AG04450 (cell line): ENCODE measurements around the gene SLITRK2. TPM values are rescaled to one million over a fixed set of nuclear protein-coding genes. Genes with fewer than 3 reads are reported as not detected.

Experiments used
- CTCF ChIA-PET: fragments of 300-600, 350-600 bp; formaldehyde crosslinking; extraction: SDS; loops from one replicate; lab custom pipeline; 2022; ENCODE audit warnings: antibody characterized with exemption, inconsistent platforms; lab: Charles Lee
- POLR2A ChIA-PET: fragments of 350-600 bp; formaldehyde crosslinking; extraction: SDS; loops from one replicate; lab custom pipeline; 2021; ENCODE audit warnings: antibody characterized with exemption, inconsistent platforms; lab: Yijun Ruan, JAX
- DNase-seq: peaks from one replicate; pipeline ENCODE4 v3.0.0-alpha.2; 2011; ENCODE audit warnings: low read depth, low spot score
- H3K27ac ChIP-seq: one replicate; pipeline ENCODE4 v1.5.1; 2012; ENCODE audit warnings: low read depth, low read length, control low read depth
- H3K27me3 ChIP-seq: one replicate; pipeline ENCODE4 v1.6.0; 2012; ENCODE audit warnings: low read length; ENCODE audit not compliant: control insufficient read depth, insufficient read depth
- H3K4me3 ChIP-seq: 2 replicates; pipeline ENCODE4 v1.5.1; 2011; ENCODE audit warnings: mild to moderate bottlenecking, low read depth, low read length, control low read depth
- H3K9me3 ChIP-seq: 2 replicates; pipeline ENCODE4 v1.5.1; 2012; ENCODE audit warnings: low read length; ENCODE audit not compliant: control insufficient read depth, insufficient read depth
- polyA plus RNA-seq: library from polyadenylated mRNA; depleted of rRNA; stranded (reverse); fragments of >200 nt; gene quantifications from 2 replicates; pipeline ENCODE4 v1.2.3, GENCODE V29; 2011
- TF ChIP-seq, protein P1 (sequence below): IDR thresholded peaks from 2 replicates; pipeline ENCODE4 v1.5.1; 2011; ENCODE audit warnings: low read depth, low read length, control low read depth, inconsistent platforms

Gene SLITRK2
- polyA plus RNA-seq, 1 experiment = not detected

DNA sequence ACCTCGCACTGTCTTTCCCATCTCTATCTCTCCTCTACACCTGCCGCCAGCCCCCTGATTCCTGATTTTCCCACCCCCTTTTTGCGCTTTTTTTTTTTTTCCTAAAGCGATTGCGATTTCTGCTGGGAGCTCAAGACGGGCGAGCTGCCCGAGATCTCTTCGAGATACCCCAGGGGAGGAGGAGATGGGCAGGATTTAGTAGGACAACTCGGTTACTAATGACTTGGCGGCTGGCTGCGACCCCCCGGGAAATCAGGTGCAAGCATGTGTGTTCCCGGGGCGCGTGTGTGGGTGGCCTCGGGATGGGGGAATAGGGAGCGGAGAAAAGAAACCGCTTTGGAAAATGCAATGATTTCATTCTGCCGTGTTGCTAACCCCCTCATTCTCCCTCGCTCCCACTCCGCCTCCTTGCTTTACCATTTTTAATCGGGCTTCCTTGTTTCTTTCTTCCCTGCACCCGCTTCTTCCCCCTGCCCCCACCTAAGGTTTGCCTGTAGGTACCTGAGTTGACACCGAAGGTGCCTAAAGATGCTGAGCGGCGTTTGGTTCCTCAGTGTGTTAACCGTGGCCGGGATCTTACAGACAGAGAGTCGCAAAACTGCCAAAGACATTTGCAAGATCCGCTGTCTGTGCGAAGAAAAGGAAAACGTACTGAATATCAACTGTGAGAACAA, 4.4 kb downstream of the SLITRK2 start:
- TF ChIP-seq, protein P1, sequence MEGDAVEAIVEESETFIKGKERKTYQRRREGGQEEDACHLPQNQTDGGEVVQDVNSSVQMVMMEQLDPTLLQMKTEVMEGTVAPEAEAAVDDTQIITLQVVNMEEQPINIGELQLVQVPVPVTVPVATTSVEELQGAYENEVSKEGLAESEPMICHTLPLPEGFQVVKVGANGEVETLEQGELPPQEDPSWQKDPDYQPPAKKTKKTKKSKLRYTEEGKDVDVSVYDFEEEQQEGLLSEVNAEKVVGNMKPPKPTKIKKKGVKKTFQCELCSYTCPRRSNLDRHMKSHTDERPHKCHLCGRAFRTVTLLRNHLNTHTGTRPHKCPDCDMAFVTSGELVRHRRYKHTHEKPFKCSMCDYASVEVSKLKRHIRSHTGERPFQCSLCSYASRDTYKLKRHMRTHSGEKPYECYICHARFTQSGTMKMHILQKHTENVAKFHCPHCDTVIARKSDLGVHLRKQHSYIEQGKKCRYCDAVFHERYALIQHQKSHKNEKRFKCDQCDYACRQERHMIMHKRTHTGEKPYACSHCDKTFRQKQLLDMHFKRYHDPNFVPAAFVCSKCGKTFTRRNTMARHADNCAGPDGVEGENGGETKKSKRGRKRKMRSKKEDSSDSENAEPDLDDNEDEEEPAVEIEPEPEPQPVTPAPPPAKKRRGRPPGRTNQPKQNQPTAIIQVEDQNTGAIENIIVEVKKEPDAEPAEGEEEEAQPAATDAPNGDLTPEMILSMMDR = no peak
- Histone ChIP-seq H3K4me3 (no peak overlapping the region), H3K9me3 (no peaks in the 10 kb centered on the region; the same call in 1 of the 2 replicates), H3K27ac (no peak overlapping the region), H3K27me3 (no peaks in the 10 kb centered on the region)
- no peak for DNase-seq
- ChIA-PET CTCF (no interaction called here), POLR2A (no interaction called here)

DNA sequence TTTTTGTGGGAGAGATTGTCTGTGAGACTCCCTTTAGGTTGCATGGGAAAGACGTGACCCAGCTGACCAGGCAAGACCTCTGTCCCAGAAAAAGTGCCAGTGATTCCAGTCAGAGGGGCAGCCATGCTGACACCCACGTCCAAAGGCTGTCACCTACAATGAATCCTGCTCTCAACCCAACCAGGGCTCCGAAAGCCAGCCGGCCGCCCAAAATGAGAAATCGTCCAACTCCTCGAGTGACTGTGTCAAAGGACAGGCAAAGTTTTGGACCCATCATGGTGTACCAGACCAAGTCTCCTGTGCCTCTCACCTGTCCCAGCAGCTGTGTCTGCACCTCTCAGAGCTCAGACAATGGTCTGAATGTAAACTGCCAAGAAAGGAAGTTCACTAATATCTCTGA, 5.5 kb downstream of the SLITRK2 start:
- Histone ChIP-seq H3K27ac (no peak overlapping the region), H3K9me3 (no peaks in the 10 kb centered on the region; the same call in 1 of the 2 replicates), H3K4me3 (no peak overlapping the region), H3K27me3 (no peaks in the 10 kb centered on the region)
- ChIA-PET CTCF (no interaction called here), POLR2A (no interaction called here)
- TF ChIP-seq, protein P1 = no peak
- DNase-seq = no peak

DNA sequence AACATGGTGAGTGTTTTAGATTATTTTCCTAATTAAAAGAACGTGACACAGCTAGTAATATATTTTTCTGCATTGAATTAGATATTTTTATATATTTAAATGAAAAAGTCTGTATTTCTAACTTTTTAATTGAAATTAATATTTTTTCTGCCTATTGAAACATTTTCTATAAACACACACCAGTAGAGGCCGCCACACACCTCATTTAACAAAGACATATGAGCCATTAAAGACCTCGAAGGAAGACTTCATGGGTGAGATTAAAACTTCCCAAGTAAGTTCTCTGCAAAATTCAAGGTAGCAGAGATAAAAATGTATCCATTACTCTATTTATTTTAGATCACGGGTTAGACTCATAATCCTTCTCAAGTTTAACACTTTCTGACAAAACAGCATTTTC, 8.3 kb downstream of the SLITRK2 start:
- no peaks in the 10 kb centered on the region; the same call in 1 of the 2 replicates for H3K9me3 ChIP-seq
- DNase-seq = no peak
- TF ChIP-seq, protein P1 = no peak
- H3K4me3 ChIP-seq = no peak overlapping the region
- POLR2A ChIA-PET = no interaction called here
- no peaks in the 10 kb centered on the region for H3K27me3 ChIP-seq
- CTCF ChIA-PET = no interaction called here
- H3K27ac ChIP-seq = no peak overlapping the region

DNA sequence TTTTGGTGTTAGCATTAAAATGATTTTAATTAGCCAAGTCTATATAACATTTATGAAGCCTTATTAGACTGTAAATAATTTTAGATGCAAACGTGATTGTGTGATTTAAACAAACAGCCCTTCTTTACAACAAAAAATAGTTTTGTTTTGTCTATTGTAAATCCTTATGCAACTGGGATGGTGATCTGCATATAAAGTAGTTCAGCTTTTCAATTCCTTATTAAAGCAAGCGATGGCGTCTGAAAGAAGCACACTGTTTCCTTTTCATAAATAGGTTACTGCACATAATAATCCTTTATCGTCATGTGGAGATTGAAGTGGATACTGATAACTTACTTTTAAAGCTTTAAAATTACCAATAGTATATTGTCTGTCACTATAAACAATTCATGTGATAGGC, 8.8 kb downstream of the SLITRK2 start:
- ChIA-PET CTCF (no interaction called here), POLR2A (no interaction called here)
- DNase-seq = no peak
- TF ChIP-seq, protein P1 = no peak
- no peak overlapping the region for H3K4me3 ChIP-seq
- no peaks in the 10 kb centered on the region; the same call in 1 of the 2 replicates for H3K9me3 ChIP-seq
- no peaks in the 10 kb centered on the region for H3K27me3 ChIP-seq
- H3K27ac ChIP-seq = no peak overlapping the region

DNA sequence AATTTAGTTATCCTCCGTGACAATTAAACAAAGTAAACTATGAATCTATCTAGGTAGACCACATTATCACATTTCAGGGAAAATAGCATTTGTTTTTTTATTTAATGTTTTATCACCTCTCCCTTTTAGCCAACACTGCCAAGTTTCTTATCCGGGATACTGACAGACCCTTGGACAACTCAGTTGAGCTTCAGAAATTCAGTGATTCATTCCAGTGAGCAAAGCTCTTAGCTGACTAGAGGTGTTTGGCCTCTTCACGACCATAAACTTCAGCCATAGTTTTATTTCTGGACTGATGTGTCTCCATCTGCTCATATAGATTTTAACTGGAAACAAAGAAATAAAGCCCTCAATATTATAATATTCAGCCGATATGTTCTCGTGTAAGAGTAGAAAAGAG, 15.2 kb downstream of the SLITRK2 start:
- POLR2A ChIA-PET = no interaction called here
- DNase-seq = no peak
- no peaks in the 10 kb centered on the region for H3K27me3 ChIP-seq
- no peak overlapping the region for H3K27ac ChIP-seq
- CTCF ChIA-PET = no interaction called here
- TF ChIP-seq, protein P1 = no peak
- no peak overlapping the region for H3K4me3 ChIP-seq
- H3K9me3 ChIP-seq = no peaks in the 10 kb centered on the region
